Neural crest cell (in vitro differentiated cells): ENCODE results near the gene ZNF718. TPM values are rescaled to one million over a fixed set of nuclear protein-coding genes. Genes with fewer than 3 reads are reported as not detected.
"Not testable (repeated sequence)": the region's sequence is repeated elsewhere in the genome, so short reads cannot be mapped to it uniquely, and the experiment has no call there.

Source experiments
- DNase-seq: peaks from one replicate; pipeline ENCODE4 v3.0.0; 2021; ENCODE audit warnings: low read depth, mixed read lengths, low spot score
- H3K27ac Mint-ChIP-seq: one replicate; pipeline ENCODE4 v1.8.0; 2021; ENCODE audit warnings: mild to moderate bottlenecking, mixed read lengths; ENCODE audit not compliant: unreplicated experiment
- H3K27me3 Mint-ChIP-seq: 2 replicates; pipeline ENCODE4 v1.8.0; 2021; ENCODE audit warnings: low read depth, mild to moderate bottlenecking, mixed read lengths
- H3K36me3 Mint-ChIP-seq: 2 replicates; pipeline ENCODE4 v1.8.0; 2021; ENCODE audit warnings: low read depth, mild to moderate bottlenecking, mixed read lengths
- H3K4me1 Mint-ChIP-seq: 2 replicates; pipeline ENCODE4 v1.8.0; 2021; ENCODE audit warnings: mixed read lengths
- H3K4me3 Mint-ChIP-seq: one replicate; pipeline ENCODE4 v1.8.0; 2021; ENCODE audit warnings: mild to moderate bottlenecking, mixed read lengths
- H3K9me3 Mint-ChIP-seq: 2 replicates; pipeline ENCODE4 v1.8.0; 2021; ENCODE audit warnings: mixed read lengths
- total RNA-seq: library from RNA; stranded (reverse); gene quantifications from 2 replicates; pipeline ENCODE4 v1.2.1, GENCODE V29; 2021
- TF ChIP-seq, protein P1 (sequence below): fragments of 200-600 bp; sonication (generic); conservative IDR thresholded peaks from 2 replicates; pipeline ENCODE4 v1.5.0; 2021; ENCODE audit warnings: antibody characterized with exemption, mild to moderate bottlenecking

ZNF718 gene
- total RNA-seq, 1 donor from 2014 or later: 14.4 TPM

DNA sequence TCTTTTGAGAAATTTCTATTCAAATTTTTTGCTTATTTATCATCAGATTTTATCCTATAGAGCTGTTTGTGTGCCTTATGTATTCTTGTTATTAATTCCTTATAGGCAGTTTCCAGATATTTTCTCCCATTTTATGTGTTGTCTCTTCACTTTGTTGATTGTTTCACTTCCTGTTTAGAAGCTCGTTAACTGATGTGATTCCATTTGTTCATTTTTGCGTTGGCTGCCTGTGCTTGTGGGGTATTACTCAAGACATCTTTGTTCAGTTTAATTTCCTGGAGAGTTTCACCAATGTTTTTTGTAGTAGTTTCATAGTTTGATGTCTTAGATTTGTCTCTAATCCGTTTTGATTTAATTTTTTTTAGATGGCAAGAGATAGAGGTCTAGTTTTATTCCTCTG, 14.6 kb downstream of the ZNF718 start:
- H3K9me3 Mint-ChIP-seq: peaks cover 45% of the 10 kb centered on the region
- no peaks in the 10 kb centered on the region for H3K4me1 Mint-ChIP-seq
- no peak for DNase-seq
- peaks cover 3% of the 10 kb centered on the region for H3K27me3 Mint-ChIP-seq
- H3K36me3 Mint-ChIP-seq: peaks cover 92% of the 10 kb centered on the region
- H3K27ac Mint-ChIP-seq: no peak overlapping the region
- TF ChIP-seq, protein P1, sequence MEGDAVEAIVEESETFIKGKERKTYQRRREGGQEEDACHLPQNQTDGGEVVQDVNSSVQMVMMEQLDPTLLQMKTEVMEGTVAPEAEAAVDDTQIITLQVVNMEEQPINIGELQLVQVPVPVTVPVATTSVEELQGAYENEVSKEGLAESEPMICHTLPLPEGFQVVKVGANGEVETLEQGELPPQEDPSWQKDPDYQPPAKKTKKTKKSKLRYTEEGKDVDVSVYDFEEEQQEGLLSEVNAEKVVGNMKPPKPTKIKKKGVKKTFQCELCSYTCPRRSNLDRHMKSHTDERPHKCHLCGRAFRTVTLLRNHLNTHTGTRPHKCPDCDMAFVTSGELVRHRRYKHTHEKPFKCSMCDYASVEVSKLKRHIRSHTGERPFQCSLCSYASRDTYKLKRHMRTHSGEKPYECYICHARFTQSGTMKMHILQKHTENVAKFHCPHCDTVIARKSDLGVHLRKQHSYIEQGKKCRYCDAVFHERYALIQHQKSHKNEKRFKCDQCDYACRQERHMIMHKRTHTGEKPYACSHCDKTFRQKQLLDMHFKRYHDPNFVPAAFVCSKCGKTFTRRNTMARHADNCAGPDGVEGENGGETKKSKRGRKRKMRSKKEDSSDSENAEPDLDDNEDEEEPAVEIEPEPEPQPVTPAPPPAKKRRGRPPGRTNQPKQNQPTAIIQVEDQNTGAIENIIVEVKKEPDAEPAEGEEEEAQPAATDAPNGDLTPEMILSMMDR: no peak
- peak overlapping the region; percentile 36 for H3K4me3 Mint-ChIP-seq

DNA sequence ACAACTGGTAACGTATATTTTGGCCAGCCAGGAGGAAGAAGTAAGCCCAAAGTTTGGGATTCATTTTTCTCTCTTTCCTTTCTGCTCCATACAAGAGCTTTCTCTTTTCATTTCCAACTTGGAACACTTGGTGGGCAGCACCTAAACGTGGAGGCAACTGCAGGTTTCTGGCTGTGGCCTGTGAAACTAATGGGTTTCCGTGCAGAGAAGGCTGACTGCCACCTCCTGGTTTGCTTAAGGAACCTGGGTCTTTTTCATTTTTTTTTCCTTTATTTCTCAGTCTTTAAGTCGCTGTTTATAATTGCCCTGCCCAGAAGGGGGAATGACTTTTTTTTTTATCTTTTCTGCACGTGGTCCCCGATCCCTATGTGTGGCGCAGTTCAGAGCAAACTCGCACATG, 15.4 kb downstream of the ZNF718 start:
- Mint-ChIP-seq H3K9me3 (peaks cover 53% of the 10 kb centered on the region), H3K36me3 (peaks cover 94% of the 10 kb centered on the region), H3K27me3 (peaks cover 3% of the 10 kb centered on the region), H3K4me3 (no peak overlapping the region), H3K27ac (no peak overlapping the region), H3K4me1 (no peaks in the 10 kb centered on the region)
- TF ChIP-seq, protein P1: no peak
- no peak for DNase-seq

DNA sequence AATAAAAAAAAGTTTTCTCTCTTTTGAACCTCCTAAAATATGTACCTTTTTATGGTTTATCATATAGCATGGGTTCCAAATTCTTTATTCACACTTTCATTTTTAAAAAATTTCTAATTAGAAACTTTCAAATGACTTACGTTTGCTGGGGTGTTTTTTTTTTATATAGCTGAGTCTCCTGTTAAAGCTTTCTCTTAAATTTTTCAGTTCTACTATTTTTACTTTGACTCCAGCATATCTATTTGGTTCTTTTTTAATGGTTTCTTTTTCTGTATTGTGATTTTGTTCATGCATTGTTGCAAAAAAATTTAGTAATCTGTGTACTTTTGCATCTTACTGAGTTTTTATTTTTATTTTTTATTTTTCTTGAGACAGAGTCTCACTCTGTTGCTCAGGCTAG, 22.3 kb downstream of the ZNF718 start:
- Mint-ChIP-seq H3K9me3 (peaks cover 31% of the 10 kb centered on the region), H3K27me3 (no peaks in the 10 kb centered on the region), H3K27ac (no peak overlapping the region), H3K4me3 (no peak overlapping the region), H3K36me3 (peaks cover 76% of the 10 kb centered on the region), H3K4me1 (no peaks in the 10 kb centered on the region)
- no peak for DNase-seq
- TF ChIP-seq, protein P1: no peak

DNA sequence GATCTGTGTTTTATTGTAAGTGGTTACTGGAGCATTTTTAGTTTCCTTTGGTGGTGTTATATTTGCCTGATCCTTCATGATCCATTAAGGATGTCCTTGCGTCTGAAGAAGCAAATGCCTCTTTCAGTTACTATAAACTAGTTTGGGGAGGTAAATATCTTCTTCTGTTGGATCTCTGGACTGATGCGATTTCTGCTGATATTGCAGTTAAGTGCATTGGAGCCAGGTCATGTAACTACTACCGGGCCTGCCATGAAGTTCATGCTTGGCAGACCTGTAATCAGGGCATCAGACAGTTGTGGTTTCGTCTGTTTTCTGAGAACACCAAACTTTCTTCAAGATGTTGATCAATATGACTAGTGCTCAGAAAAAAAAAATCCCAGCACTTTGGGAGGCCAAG, 22.9 kb downstream of the ZNF718 start:
- no peaks in the 10 kb centered on the region for H3K27me3 Mint-ChIP-seq
- H3K27ac Mint-ChIP-seq: no peak overlapping the region
- no peaks in the 10 kb centered on the region for H3K4me1 Mint-ChIP-seq
- DNase-seq: no peak
- H3K36me3 Mint-ChIP-seq: peaks cover 71% of the 10 kb centered on the region
- H3K4me3 Mint-ChIP-seq: no peak overlapping the region
- peaks cover 31% of the 10 kb centered on the region for H3K9me3 Mint-ChIP-seq
- TF ChIP-seq, protein P1: no peak

DNA sequence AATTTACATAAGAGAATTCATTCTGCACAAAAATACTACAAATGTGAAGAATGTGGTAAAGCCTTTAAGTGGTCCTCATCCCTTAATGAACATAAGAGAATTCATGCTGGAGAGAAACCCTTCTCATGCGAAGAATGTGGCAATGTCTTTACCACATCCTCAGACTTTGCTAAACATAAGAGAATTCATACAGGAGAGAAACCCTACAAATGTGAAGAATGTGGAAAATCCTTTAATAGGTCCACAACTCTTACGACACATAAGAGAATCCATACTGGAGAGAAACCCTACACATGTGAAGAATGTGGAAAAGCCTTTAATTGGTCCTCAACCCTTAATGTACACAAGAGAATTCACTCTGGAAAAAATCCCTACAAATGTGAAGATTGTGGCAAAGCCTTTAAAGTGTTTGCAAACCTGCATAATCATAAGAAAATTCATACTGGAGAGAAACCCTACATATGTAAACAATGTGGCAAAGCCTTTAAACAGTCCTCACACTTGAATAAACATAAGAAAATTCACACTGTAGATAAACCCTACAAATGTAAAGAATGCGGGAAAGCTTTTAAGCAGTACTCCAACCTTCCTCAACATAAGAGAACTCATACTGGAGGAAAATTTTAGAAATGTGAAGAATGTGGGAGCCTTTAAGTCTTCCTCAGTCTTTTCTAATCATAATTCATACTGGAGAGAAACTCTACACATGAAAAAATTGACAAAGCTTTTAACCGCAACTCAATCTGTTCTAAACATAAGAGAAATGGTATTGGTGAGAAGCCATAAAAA, 37.4 kb downstream of the ZNF718 start:
- Mint-ChIP-seq H3K27ac (no peak overlapping the region), H3K9me3 (peaks cover 12% of the 10 kb centered on the region)

DNA sequence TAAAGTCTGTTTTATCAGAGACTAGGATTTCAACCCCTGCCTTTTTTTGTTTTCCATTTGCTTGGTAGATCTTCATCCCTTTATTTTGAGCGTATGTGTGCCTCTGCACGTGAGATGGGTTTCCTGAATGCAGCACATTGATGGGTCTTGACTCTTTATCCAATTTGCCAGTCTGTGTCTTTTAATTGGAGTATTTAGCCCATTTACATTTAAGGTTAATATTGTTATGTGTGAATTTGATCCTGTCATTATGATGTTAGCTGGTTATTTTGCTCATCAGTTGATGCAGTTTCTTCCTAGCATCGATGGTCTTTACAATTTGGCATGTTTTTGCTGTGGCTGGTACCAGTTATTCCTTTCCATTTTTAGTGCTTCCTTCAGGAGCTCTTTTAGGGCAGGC, 45.3 kb downstream of the ZNF718 start:
- H3K9me3 Mint-ChIP-seq: peaks cover 16% of the 10 kb centered on the region
- DNase-seq, H3K4me1 Mint-ChIP-seq, H3K27ac Mint-ChIP-seq, H3K27me3 Mint-ChIP-seq, H3K4me3 Mint-ChIP-seq: not testable (repeated sequence)
- H3K36me3 Mint-ChIP-seq: peaks cover 62% of the 10 kb centered on the region

More for the DNA sequence above, 37.4 kb downstream of the ZNF718 start:
- TF ChIP-seq, protein P1: no peak
- H3K4me1 Mint-ChIP-seq: no peaks in the 10 kb centered on the region
- H3K36me3 Mint-ChIP-seq: peaks cover 59% of the 10 kb centered on the region
- no peak for DNase-seq
- H3K27me3 Mint-ChIP-seq: no peaks in the 10 kb centered on the region
- no peak overlapping the region for H3K4me3 Mint-ChIP-seq

DNA sequence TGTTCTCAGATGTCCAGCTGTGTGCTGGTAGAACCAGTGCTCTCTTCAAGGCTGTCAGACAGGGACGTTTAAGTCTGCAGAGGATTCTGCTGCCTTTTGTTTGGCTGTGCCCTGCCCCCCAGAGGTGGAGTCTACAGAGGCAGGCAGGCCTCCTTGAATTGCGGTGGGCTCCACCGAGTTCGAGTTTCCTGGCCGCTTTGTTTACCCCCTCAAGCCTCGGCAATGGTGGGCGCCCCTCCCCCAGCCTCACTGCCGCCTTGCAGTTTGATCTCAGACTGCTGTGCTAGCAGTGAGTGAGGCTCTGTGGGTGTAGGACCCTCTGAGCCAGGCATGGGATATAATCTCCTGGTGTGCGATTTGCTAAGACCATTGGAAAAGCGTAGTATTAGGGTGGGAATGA, 47.0 kb downstream of the ZNF718 start:
- H3K27ac Mint-ChIP-seq, DNase-seq, H3K4me1 Mint-ChIP-seq, H3K27me3 Mint-ChIP-seq, H3K4me3 Mint-ChIP-seq: not testable (repeated sequence)
- Mint-ChIP-seq H3K36me3 (peaks cover 64% of the 10 kb centered on the region), H3K9me3 (peaks cover 27% of the 10 kb centered on the region)
